Right lung (tissue), 5 donors: ENCODE results near the gene GLYR1. TPM values are rescaled to one million over a fixed set of nuclear protein-coding genes. Genes with fewer than 3 reads are reported as not detected.

Source experiments
- DNase-seq, 2 donors: peaks; one replicate each; pipeline ENCODE4 v3.0.0-alpha.2; 2013
- polyA plus RNA-seq, 5 donors: library from polyadenylated mRNA; unstranded; fragments of 120-200 nt; gene quantifications; one replicate each; pipeline versions ENCODE4 v1.2.1 to v1.2.3, GENCODE V29; 2013; ENCODE audit warnings: inconsistent platforms in 1 of 5, low replicate concordance in 1 of 5; ENCODE audit not compliant: insufficient read length in 5 of 5, insufficient read depth in 1 of 5

Gene GLYR1
- polyA plus RNA-seq, 5 donors, result 110 to 125 (median 122) TPM

DNA sequence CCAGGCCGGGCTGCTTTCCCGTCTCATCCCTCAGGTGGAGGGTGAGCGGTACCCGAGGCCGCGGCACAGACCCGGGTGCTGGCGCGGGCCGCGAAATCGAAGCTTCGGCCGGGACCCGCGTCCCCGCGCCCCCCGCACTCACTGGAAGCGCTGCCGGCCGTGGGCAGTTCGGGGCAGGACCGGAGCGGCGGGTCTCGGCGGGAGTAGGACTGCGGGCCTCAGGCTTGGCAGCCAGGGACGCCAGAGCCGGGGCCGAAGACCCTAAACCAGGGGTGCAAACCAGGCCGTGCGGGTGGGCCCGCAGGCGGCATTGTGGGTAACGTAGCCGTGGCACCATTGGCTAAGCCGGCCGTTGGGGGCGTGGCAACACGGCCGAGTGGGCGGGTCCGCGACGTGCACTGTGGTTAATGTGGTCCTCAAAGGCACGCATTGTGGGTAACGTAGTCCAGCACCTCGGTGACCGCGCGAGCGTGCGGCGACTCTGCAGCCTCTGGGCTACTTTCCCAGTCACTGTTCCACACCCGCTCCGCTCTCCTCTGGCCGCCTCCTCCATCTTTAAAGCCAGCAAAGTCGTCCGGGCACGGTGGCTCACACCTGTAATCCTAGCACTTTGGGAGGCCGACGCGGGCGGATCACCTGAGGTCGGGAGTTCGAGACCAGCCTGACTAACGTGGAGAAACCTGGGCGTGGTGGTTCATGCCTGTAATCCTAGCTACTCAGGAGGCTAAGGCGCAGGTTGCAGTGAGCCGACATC, 80.0 kb downstream of the GLYR1 start, which contains the start of gene ZNF500:
Gene ZNF500, minus strand, starts transcription at position 288 of the 754 bp plus-strand sequence. CDS start 1,184 bp downstream, outside the sequence.
- DNase-seq, result peak; percentile 96

DNA sequence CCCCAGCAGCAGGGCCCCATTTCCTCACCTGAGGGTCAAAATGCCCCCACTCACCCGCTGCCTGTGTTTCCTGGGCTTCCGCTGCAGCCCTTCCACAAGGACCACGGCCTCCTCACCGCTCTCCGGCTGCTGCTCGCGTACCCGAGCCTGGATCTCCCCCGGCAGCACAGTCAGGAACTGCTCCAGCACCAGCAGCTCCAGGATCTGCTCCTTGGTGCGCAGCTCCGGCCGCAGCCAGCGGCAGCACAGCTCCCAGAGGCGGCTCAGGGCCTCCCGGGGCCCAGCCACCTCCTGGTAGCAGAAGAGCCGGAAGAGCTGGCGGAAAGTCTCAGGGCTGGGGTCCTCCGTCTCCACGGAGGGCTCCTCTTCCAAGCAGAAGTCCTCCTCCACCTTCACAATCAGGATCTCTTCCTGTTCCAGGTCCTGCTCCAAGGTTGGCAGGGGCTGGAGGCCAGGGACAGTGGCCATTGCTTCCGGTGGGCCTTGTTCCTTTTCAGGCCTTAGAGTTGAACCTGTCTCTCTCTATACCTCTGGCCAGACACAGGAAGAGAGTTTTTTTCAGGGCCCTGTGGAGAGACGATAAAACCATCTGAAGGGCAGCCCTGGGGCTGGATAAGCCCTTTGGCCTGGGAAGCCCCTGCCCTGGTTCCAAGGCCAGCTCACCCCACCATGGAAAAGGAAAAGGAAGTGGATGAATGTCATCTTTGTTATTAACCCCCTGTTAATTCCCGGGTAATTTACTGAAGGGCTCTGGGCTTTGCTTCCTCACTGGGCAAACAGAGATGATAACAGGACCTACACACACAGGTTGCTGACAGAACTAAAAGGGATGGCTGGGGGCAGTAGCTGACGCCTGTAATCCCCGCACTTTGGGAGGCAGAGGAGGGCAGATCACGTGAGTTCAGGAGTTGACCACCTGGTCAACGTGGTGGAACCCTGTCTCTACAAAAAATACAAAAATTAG, 81.3 kb downstream of the GLYR1 start:
- no peak for DNase-seq

DNA sequence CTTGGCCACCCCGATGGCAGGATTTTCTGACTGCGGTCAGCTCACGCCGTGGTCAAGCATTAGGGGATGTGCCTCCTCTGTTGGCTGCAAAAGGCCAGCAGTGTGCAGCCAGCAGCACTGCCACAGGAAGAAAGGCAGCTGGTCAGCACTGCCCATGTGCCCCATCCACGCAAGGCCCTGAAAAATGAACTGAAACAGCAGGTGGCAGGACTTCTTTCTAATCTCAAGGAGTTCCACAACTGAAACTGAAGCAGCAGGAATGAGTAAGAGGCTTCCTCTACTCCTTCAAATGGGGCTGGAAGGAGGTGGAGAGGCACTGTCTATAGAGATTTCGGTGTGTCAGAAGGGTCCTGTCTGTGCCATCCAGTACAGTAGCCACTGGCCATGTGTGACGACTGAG, 83.3 kb downstream of the GLYR1 start:
- DNase-seq, result no peak

DNA sequence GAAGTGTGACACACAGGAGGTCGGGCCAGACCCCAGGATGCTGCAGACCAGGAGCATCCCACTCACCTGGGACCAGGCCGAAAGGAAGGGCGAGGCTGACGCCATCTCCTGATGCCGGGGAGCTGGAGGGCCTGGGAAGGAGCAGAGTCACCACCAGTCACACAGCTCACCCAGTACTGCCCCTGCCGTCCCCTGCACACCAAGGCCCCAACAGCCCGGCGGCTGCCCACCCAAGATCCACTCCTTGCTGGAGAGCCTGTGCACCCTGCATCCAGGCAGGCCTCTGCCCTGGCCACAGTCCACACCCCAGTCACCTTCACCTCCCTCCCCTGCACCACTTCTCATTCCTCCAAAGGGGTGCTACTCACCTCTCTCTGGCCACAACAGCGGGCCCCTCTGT, 84.9 kb downstream of the GLYR1 start:
- no peak for DNase-seq

DNA sequence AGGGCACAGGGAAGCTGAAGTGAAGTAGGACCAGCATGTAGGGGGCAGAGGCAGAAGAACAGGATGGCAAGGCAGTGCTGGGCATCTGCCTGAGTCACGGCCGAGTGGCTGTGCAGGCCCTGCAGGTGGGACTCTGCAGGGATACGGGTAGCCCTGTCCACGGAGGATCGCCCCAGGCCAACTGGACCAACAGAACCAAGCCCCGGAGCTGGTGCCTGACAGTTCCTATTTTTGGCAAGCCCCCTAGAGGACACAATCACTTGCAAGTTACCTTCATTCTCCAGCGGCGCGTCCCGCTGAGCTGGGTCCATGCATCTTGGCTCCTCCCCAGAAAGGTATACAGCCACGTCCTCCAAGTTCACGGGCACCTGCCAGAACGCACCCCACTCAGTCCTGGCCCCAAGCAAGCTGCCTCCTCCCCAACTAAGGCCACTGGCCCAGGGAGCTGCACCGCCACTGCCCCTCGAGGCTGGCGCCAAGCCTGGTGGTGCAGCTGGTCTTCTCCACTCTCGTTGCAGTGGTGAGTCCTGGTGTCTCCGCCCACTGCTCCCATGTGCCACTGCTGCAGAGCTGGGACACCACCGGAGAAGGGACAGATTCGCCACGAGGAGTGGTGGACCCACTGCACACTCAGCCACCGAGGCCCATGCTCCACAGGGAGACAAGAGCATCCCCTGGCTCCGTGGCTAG, 86.7 kb downstream of the GLYR1 start:
- no peak for DNase-seq

DNA sequence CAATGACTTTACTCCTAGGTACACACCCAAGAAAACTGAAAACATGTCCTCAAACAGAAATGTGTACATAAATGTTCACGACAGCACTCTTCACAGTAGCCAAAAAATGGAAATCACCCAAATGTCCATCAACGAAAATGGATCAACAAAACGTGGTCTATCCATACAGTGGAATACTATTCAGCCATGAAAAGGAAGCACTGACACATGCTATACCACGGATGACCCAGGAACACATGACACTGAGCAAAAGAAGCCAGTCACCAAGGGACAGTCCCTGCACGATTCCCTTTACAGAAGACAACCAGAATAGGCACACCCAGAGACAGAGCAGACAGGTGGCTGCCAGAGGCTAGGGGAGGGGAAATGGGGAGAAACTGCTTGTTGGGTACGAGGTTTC, 91.4 kb downstream of the GLYR1 start:
- no peak for DNase-seq

DNA sequence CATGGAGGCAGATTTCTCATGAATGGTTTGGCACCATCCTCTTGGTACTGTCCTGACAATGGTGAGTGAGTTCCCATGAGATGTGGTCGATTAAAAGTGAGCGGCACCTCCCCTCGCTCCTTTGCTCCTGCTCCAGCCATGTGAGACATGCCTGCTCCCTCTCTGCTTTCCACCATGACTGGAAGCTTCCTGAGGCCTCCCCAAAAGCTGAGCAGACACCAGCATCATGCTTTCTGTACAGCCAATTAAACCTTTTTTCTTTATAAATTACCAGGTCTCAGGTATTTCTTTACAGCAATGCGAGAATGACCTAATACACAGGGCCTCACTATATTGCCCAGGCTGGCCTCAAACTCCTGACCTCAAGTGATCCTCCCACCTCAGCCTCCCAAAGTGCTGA, 92.2 kb downstream of the GLYR1 start:
- DNase-seq, result no peak

DNA sequence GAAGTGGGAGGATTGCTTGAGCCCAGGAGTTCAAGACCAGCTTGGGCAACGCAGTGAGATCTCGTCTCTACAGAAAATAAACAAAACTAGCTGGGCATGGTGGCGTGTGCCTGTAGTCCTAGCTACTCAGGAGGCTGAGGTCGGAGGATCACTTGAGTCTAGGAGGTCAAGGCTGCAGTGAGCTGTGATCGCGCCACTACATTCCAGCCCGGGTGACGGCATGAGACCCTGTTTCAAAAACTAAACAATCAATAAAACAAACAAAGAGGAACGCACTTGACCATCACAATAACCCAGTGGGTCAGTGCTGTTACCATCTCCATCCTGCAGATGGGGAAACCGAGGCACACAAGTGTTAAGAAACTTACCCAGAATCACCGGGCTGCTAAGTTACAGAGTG, 93.9 kb downstream of the GLYR1 start:
- DNase-seq, result no peak

Other genes with a start within 250 kb of the GLYR1 start
- 10 to 100 TPM; 10.2 to 34.0 (median 18.5) TPM for gene UBALD1, start 232.4 kb downstream of the GLYR1 start, polyA plus RNA-seq
- gene MGRN1, start 222.5 kb downstream of the GLYR1 start, polyA plus RNA-seq, result 10 to 100 TPM; 38.2 to 87.7 (median 58.2) TPM
- gene NUDT16L1, start 153.7 kb downstream of the GLYR1 start, polyA plus RNA-seq, result 10 to 100 TPM; 26.0 to 57.7 (median 31.2) TPM
- gene ANKS3, start 113.0 kb downstream of the GLYR1 start, polyA plus RNA-seq, result 10 to 100 TPM; 20.5 to 33.0 (median 28.6) TPM
- 1 to 10 TPM; 1.6 to 4.8 (median 2.4) TPM for gene DNAAF8, start 112.8 kb downstream of the GLYR1 start, polyA plus RNA-seq
- 10 to 100 TPM; 12.7 to 20.4 (median 16.9) TPM for gene ZNF500, start 80.1 kb downstream of the GLYR1 start, polyA plus RNA-seq
- under 1 TPM in 2 of 5 donors, not detected in 3; 0.19 to 0.38 TPM for gene SEPTIN12, start 58.9 kb downstream of the GLYR1 start, polyA plus RNA-seq
- 1 to 10 TPM; 2.2 to 5.0 (median 4.4) TPM for gene SMIM22, start 51.9 kb downstream of the GLYR1 start, polyA plus RNA-seq
- gene ROGDI, start 44.7 kb downstream of the GLYR1 start, polyA plus RNA-seq, result 10 to 100 TPM; 25.1 to 55.7 (median 39.4) TPM
- 10 to 100 TPM; 29.7 to 38.2 (median 31.1) TPM for gene UBN1, start 193 bp upstream of the GLYR1 start, polyA plus RNA-seq
- 10 to 100 TPM; 26.7 to 44.8 (median 33.1) TPM for gene PPL, start 89.9 kb upstream of the GLYR1 start, polyA plus RNA-seq
- under 1 TPM; 0.29 to 0.38 (median 0.31) TPM for gene SEC14L5, start 111.0 kb upstream of the GLYR1 start, polyA plus RNA-seq
- 10 to 100 TPM in 1 of 5 donors, 1 to 10 TPM in 4; 6.5 to 10.6 (median 8.4) TPM for gene NAGPA, start 186.6 kb upstream of the GLYR1 start, polyA plus RNA-seq
- gene C16orf89, start 218.7 kb upstream of the GLYR1 start, polyA plus RNA-seq, result 100 to 1,000 TPM in 4 of 5 donors, 10 to 100 TPM in 1; 90.4 to 156 (median 146) TPM
- gene ALG1, start 224.6 kb upstream of the GLYR1 start, polyA plus RNA-seq, result 10 to 100 TPM; 17.9 to 23.4 (median 20.0) TPM